ENCODE data around the gene MRM2.

Gene MRM2

DNA sequence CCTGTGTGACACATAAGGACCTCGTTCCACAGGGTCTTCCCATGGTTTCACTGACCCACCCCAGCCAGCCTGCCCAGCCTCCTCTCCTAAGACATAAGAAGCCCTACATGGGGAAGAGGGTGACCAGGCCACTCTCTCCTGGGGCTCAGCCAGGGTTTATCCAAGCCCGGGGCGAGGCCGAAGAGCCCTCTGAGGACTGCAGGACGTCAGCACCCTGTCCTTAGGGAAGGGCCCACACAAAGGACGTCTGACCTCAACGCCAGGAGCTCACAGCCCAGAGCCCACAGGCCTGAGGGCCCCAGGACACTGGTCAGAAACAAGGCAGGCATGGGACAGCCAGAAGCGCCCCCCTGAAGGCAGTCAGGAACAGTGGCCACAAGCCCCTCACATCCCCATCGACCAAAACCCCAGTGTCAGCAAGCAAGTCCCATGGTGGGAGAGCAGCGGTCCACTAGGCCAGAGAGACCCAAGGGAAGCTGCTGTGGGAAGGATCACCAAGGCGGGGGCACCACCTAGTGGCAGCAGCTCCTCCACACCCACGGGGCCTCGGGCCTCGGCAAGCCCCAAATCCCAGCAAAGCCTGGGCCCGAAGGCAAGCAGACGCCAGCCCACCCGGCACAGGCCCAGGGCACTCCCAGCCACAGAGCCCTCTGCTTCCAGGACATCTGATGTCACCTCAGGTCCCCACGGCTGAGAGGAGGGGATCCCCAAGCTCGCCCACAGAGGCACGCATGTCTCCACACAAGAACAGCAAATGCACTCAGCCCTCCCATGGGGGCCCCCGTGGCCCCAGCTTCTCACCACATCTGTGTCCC, 32.7 kb downstream of the MRM2 start:
- H3K27ac ChIP-seq (ENCODE audit: low read depth, low read length), result no peak overlapping the region

DNA sequence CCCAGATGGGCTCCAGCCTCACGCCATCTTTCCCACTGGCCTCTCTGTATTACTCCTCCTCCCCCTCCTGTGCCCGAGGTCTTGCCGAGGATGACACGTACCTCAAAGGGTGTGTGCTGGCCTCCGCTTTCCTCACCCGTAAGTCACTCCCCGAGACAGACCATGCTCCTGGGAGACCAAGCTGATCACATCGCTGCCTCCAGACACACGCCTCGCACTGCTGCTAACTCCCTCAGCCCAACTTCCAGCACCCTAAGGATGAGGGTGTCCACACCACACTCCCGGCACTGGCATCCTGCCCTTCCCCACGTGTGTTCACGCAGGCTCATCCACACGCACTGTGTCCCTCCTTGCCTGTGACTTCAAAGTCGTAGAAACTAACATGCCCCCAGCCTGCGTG, 33.3 kb downstream of the MRM2 start:
- Histone ChIP-seq H3K36me3 (ENCODE audit: control insufficient read depth in 1 of 2, insufficient read depth in 2 of 2, low read length in 2 of 2) (peaks cover 12 to 45% of the 10 kb centered on the region in 2 donors), H3K4me3 (ENCODE audit: low read depth in 1 of 2, low read length in 2 of 2) (no peak overlapping the region)

More for the DNA sequence above, 32.7 kb downstream of the MRM2 start:
- H3K9ac ChIP-seq (ENCODE audit: low read depth in 1 of 2, low read length in 2 of 2), result no peak overlapping the region
- no peaks in the 10 kb centered on the region for H3K4me1 ChIP-seq (ENCODE audit: control insufficient read depth in 1 of 2, insufficient read depth in 2 of 2, low read length in 2 of 2)
- no peak overlapping the region for H3K4me3 ChIP-seq (ENCODE audit: low read depth in 1 of 2, low read length in 2 of 2)
- H3K27me3 ChIP-seq (ENCODE audit: control insufficient read depth in 1 of 2, insufficient read depth in 2 of 2, low read length in 2 of 2), result no peaks in the 10 kb centered on the region
- peaks cover 18 to 47% of the 10 kb centered on the region in 2 donors for H3K36me3 ChIP-seq (ENCODE audit: control insufficient read depth in 1 of 2, insufficient read depth in 2 of 2, low read length in 2 of 2)
- no peaks in the 10 kb centered on the region for H3K9me3 ChIP-seq (ENCODE audit: control insufficient read depth in 1 of 2, low read length in 2 of 2)

DNA sequence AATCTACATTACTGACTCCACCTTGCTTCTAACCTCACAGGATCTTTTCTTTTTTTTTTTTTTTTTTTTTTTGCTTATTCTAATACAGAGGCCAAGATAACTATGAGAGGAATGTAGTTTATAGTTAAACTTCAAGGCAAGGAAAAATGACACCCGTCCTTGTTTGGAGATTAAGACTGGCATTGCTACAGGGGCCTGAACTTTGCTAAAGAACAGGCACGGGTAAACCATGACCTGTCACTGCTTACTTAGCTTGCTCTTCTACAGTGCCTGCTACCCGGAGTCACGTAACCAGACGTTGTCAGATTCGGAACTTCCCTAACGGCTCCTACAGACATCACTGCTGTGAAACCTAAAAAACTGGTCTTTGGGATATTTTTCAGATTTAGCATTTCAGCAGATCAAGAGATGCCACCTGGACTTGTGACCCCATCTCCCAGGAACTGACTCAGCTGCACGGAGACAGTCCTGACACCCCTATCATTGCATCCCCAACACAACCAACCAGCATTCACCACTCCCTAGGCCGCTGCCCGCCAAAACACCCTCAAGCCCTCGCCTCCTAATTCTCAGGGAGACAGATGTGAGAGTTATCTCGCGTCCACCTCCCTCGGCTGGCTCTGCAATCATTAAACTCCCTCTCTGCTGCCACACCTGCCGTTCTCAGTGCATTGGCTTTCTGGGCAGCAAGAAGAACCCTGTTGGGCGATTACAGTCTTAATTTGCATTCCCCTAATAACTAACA, 36.8 kb downstream of the MRM2 start:
- Histone ChIP-seq H3K4me3 (ENCODE audit: low read depth in 1 of 2, low read length in 2 of 2) (no peak overlapping the region), H3K27me3 (ENCODE audit: control insufficient read depth in 1 of 2, insufficient read depth in 2 of 2, low read length in 2 of 2) (no peaks in the 10 kb centered on the region), H3K27ac (ENCODE audit: low read depth, low read length) (no peak overlapping the region), H3K4me1 (ENCODE audit: control insufficient read depth in 1 of 2, insufficient read depth in 2 of 2, low read length in 2 of 2) (no peaks in the 10 kb centered on the region), H3K9me3 (ENCODE audit: control insufficient read depth in 1 of 2, low read length in 2 of 2) (no peaks in the 10 kb centered on the region), H3K9ac (ENCODE audit: low read depth in 1 of 2, low read length in 2 of 2) (no peak overlapping the region), H3K36me3 (ENCODE audit: control insufficient read depth in 1 of 2, insufficient read depth in 2 of 2, low read length in 2 of 2) (peaks cover 9 to 33% of the 10 kb centered on the region in 2 donors)

More for the DNA sequence above, 33.3 kb downstream of the MRM2 start:
- H3K9me3 ChIP-seq (ENCODE audit: control insufficient read depth in 1 of 2, low read length in 2 of 2), result no peaks in the 10 kb centered on the region
- no peaks in the 10 kb centered on the region for H3K27me3 ChIP-seq (ENCODE audit: control insufficient read depth in 1 of 2, insufficient read depth in 2 of 2, low read length in 2 of 2)
- H3K9ac ChIP-seq (ENCODE audit: low read depth in 1 of 2, low read length in 2 of 2), result no peak overlapping the region
- H3K4me1 ChIP-seq (ENCODE audit: control insufficient read depth in 1 of 2, insufficient read depth in 2 of 2, low read length in 2 of 2), result no peaks in the 10 kb centered on the region
- H3K27ac ChIP-seq (ENCODE audit: low read depth, low read length), result no peak overlapping the region

DNA sequence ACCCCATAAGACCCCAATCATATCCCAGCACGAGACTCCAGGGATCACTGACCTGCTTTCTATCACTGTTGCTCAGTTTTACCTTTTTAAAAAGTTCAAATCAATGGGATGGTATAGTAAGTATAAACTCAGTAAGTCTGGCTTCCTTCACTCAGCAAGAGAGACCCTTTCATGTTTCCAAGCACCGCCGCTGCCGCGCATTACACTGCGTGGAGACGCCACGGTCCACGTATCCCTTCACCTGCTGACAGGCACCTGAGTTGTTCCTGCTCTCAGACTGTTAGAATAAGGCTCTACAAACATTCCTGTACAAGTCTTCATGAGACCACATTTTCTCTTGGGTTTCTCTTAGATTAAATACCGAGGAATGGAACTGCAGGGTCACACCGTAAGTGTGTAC, 37.6 kb downstream of the MRM2 start:
- Histone ChIP-seq H3K36me3 (ENCODE audit: control insufficient read depth in 1 of 2, insufficient read depth in 2 of 2, low read length in 2 of 2) (peaks cover 11 to 41% of the 10 kb centered on the region in 2 donors), H3K27me3 (ENCODE audit: control insufficient read depth in 1 of 2, insufficient read depth in 2 of 2, low read length in 2 of 2) (no peaks in the 10 kb centered on the region)

DNA sequence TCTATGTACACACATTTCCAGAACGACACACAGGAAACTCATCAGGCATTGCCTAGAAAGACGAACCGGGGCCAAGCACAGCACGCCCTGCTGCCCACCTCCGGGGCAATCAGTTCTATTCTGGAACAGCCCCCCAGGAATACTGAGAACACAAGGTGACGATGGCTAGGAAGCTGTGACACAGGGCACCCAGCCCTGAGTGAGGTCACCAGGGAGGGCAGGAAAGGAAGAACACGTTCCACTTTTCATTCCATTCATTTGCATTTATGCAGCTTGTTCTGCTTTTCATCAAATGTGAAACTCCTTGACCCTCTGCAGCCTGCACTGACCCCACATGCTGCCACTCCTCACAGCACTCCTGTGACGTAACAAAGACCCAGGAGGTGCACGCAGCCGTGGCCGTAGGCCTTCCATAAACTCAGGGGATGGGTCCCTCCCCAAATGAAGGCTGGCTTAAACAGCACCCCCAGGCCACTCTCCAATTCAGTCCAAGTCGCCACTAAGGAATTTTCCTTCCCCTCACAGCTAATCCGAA, 38.2 kb downstream of the MRM2 start:
- H3K4me1 ChIP-seq (ENCODE audit: control insufficient read depth in 1 of 2, insufficient read depth in 2 of 2, low read length in 2 of 2), result no peaks in the 10 kb centered on the region
- H3K4me3 ChIP-seq (ENCODE audit: low read depth in 1 of 2, low read length in 2 of 2), result no peak overlapping the region
- no peaks in the 10 kb centered on the region for H3K27me3 ChIP-seq (ENCODE audit: control insufficient read depth in 1 of 2, insufficient read depth in 2 of 2, low read length in 2 of 2)
- H3K9ac ChIP-seq (ENCODE audit: low read depth in 1 of 2, low read length in 2 of 2), result no peak overlapping the region
- no peaks in the 10 kb centered on the region for H3K9me3 ChIP-seq (ENCODE audit: control insufficient read depth in 1 of 2, low read length in 2 of 2)
- peaks cover 11 to 41% of the 10 kb centered on the region in 2 donors for H3K36me3 ChIP-seq (ENCODE audit: control insufficient read depth in 1 of 2, insufficient read depth in 2 of 2, low read length in 2 of 2)
- no peak overlapping the region for H3K27ac ChIP-seq (ENCODE audit: low read depth, low read length)

More for the DNA sequence above, 37.6 kb downstream of the MRM2 start:
- Histone ChIP-seq H3K4me3 (ENCODE audit: low read depth in 1 of 2, low read length in 2 of 2) (no peak overlapping the region), H3K27ac (ENCODE audit: low read depth, low read length) (no peak overlapping the region), H3K9ac (ENCODE audit: low read depth in 1 of 2, low read length in 2 of 2) (no peak overlapping the region), H3K9me3 (ENCODE audit: control insufficient read depth in 1 of 2, low read length in 2 of 2) (no peaks in the 10 kb centered on the region), H3K4me1 (ENCODE audit: control insufficient read depth in 1 of 2, insufficient read depth in 2 of 2, low read length in 2 of 2) (no peaks in the 10 kb centered on the region)

DNA sequence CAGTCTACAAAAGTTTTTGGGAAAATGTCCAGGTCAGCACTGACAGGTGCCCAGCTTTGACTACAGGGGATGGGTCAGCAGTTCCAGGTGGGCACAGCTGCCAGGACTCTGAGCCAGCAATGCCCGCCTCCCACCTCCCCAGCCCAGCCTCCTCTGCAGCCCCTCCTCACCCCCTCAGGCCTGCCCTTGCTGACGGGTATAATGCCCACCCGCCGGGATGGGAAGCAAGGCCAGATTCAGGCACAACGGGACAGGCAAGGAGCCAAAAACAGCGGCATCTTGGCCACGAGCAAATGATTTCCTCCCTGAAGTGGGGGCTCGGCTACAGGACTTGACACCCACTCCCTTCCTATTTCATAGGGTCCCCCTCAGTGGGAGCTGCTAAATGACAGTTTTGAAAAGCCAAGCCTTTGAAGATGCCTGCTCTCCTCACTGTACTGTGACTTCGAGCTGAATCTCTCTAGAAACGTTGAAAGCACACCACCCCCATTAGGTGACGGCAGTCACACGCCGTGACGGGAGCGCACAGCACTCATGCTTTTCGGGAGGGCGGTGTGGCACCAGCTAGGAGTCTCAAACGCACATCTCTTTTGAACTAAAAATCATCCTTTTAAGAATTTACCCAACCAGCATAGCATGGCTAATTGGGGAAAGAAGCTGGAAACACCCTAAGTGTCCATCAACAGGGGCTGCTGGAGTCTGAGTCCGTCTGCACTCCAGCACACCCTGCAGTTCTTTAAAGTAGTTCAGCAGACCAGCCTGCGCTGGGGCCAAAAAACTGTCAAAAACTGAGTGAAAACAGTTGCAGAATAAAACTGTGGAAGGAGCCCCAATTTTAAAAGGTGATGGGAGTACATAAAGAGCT, 38.9 kb downstream of the MRM2 start:
- H3K27ac ChIP-seq (ENCODE audit: low read depth, low read length), result no peak overlapping the region
- H3K36me3 ChIP-seq (ENCODE audit: control insufficient read depth in 1 of 2, insufficient read depth in 2 of 2, low read length in 2 of 2), result peaks cover 11 to 42% of the 10 kb centered on the region in 2 donors
- H3K27me3 ChIP-seq (ENCODE audit: control insufficient read depth in 1 of 2, insufficient read depth in 2 of 2, low read length in 2 of 2), result no peaks in the 10 kb centered on the region
- H3K4me3 ChIP-seq (ENCODE audit: low read depth in 1 of 2, low read length in 2 of 2), result no peak overlapping the region
- H3K9ac ChIP-seq (ENCODE audit: low read depth in 1 of 2, low read length in 2 of 2), result no peak overlapping the region
- H3K4me1 ChIP-seq (ENCODE audit: control insufficient read depth in 1 of 2, insufficient read depth in 2 of 2, low read length in 2 of 2), result no peaks in the 10 kb centered on the region
- H3K9me3 ChIP-seq (ENCODE audit: control insufficient read depth in 1 of 2, low read length in 2 of 2), result no peaks in the 10 kb centered on the region

DNA sequence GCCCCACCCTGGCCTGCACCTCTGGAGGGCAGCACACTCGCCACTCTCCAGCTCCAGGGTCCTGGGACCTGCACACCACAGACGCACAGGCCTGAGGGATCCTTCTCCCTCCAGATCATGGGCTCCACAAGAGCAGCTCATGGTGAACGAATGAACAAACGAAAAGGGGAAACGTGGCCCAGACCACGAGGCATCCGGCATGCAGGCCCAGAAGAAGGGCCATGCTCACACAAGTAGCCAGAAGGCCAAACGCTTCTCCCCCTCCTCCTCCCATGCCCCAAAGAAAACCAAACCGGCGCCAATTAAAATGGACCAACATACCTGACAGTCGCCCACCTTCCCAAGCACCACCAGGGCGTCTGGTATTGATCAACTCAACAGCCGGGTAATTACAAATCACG, 39.6 kb downstream of the MRM2 start:
- no peaks in the 10 kb centered on the region for H3K9me3 ChIP-seq (ENCODE audit: control insufficient read depth in 1 of 2, low read length in 2 of 2)
- peaks cover 8 to 36% of the 10 kb centered on the region in 2 donors for H3K36me3 ChIP-seq (ENCODE audit: control insufficient read depth in 1 of 2, insufficient read depth in 2 of 2, low read length in 2 of 2)
- no peak overlapping the region for H3K9ac ChIP-seq (ENCODE audit: low read depth in 1 of 2, low read length in 2 of 2)
- no peak overlapping the region for H3K27ac ChIP-seq (ENCODE audit: low read depth, low read length)
- H3K4me3 ChIP-seq (ENCODE audit: low read depth in 1 of 2, low read length in 2 of 2), result no peak overlapping the region
- H3K4me1 ChIP-seq (ENCODE audit: control insufficient read depth in 1 of 2, insufficient read depth in 2 of 2, low read length in 2 of 2), result no peaks in the 10 kb centered on the region
- no peaks in the 10 kb centered on the region for H3K27me3 ChIP-seq (ENCODE audit: control insufficient read depth in 1 of 2, insufficient read depth in 2 of 2, low read length in 2 of 2)

DNA sequence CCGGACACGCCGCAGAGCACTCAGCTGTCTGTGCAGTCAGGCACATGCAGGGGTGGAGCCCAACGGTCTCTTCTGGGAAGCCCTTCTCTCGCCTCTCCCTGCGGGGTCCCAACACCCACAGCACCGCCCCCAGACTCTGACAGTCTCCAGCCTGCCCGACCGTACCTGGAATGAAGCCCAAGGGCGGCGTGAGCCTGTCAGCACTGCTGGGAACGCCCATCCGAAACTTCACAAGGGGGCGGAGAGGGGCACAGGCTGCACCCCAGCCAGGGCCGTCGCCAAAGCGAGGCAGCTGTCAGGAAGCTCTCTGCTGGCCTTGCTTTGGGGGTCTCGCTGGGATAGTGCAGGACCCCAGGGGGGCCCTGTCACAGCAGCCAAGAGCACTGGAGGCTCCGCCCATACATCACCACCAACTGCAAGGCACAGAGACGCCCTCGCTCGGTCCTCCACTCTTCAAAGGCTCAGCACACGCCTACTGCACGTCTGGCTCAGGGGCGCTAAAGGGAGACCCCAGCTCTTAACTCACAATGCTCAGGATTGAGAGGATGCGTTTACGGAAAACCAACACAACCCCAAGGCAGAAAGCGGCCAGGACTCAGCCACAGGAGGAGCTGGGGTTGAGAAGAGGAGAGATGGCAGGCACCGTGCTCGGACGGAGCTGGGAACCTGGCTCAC, 40.2 kb downstream of the MRM2 start:
- Histone ChIP-seq H3K9ac (ENCODE audit: low read depth in 1 of 2, low read length in 2 of 2) (no peak overlapping the region), H3K27me3 (ENCODE audit: control insufficient read depth in 1 of 2, insufficient read depth in 2 of 2, low read length in 2 of 2) (no peaks in the 10 kb centered on the region), H3K9me3 (ENCODE audit: control insufficient read depth in 1 of 2, low read length in 2 of 2) (no peaks in the 10 kb centered on the region), H3K27ac (ENCODE audit: low read depth, low read length) (no peak overlapping the region), H3K36me3 (ENCODE audit: control insufficient read depth in 1 of 2, insufficient read depth in 2 of 2, low read length in 2 of 2) (peaks cover 7 to 41% of the 10 kb centered on the region in 2 donors), H3K4me3 (ENCODE audit: low read depth in 1 of 2, low read length in 2 of 2) (no peak overlapping the region), H3K4me1 (ENCODE audit: control insufficient read depth in 1 of 2, insufficient read depth in 2 of 2, low read length in 2 of 2) (no peaks in the 10 kb centered on the region)

DNA sequence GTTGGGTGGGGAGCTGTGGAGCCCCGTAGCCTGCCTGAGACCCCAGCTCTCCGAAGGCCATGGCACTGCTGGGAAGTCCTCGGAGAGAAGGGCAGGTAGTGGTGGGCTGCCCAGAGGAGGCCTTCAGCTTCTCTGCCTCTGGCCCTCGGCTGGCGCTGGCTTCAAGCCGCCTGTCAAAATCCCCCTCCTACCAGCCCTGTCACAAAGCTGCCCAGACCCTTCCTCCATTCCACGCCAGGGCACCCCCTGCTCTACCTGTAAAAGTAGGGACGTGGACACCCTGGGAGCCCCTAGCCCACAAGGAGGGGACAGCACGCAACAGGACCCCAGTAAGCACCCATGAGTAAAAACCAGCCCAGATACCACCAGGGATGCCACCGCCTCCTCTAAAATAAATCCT, 40.9 kb downstream of the MRM2 start:
- Histone ChIP-seq H3K36me3 (ENCODE audit: control insufficient read depth in 1 of 2, insufficient read depth in 2 of 2, low read length in 2 of 2) (peaks cover 11 to 48% of the 10 kb centered on the region in 2 donors), H3K27me3 (ENCODE audit: control insufficient read depth in 1 of 2, insufficient read depth in 2 of 2, low read length in 2 of 2) (no peaks in the 10 kb centered on the region), H3K4me1 (ENCODE audit: control insufficient read depth in 1 of 2, insufficient read depth in 2 of 2, low read length in 2 of 2) (no peaks in the 10 kb centered on the region), H3K4me3 (ENCODE audit: low read depth in 1 of 2, low read length in 2 of 2) (no peak overlapping the region), H3K27ac (ENCODE audit: low read depth, low read length) (no peak overlapping the region), H3K9ac (ENCODE audit: low read depth in 1 of 2, low read length in 2 of 2) (no peak overlapping the region), H3K9me3 (ENCODE audit: control insufficient read depth in 1 of 2, low read length in 2 of 2) (peaks cover 0 to under 1% of the 10 kb centered on the region in 2 donors)
